Measurements from ENCODE around the gene HECTD4.

- TF ChIP-seq, protein P1, sequence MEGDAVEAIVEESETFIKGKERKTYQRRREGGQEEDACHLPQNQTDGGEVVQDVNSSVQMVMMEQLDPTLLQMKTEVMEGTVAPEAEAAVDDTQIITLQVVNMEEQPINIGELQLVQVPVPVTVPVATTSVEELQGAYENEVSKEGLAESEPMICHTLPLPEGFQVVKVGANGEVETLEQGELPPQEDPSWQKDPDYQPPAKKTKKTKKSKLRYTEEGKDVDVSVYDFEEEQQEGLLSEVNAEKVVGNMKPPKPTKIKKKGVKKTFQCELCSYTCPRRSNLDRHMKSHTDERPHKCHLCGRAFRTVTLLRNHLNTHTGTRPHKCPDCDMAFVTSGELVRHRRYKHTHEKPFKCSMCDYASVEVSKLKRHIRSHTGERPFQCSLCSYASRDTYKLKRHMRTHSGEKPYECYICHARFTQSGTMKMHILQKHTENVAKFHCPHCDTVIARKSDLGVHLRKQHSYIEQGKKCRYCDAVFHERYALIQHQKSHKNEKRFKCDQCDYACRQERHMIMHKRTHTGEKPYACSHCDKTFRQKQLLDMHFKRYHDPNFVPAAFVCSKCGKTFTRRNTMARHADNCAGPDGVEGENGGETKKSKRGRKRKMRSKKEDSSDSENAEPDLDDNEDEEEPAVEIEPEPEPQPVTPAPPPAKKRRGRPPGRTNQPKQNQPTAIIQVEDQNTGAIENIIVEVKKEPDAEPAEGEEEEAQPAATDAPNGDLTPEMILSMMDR (conservative IDR thresholded peaks at IDR 0.05) = no peak
- TF ChIP-seq EZH2 (IDR thresholded peaks at IDR 0.05; ENCODE audit: low read depth) = no peak
These were observed 183.1 kb downstream of the HECTD4 start for GRCh38 chr12:112199136-112199535.

Measured in PC-9 (cell line).